GM18526 (cell line): ENCODE data around the gene EDN1.

Experiments used
- POLR2A ChIP-seq: IDR thresholded peaks from 3 replicates; pipeline ENCODE4 v1.6.1; 2011; ENCODE audit not compliant: insufficient read length; ENCODE audit errors: extremely low read depth

EDN1 gene

GRCh38 chr6:12263403-12263802, 26.8 kb upstream of the EDN1 start:
- no peak for TF ChIP-seq POLR2A

- TF ChIP-seq POLR2A, result no peak
These were observed 25.5 kb upstream of the EDN1 start for GRCh38 chr6:12264671-12265070.

GRCh38 chr6:12265296-12265695, 24.9 kb upstream of the EDN1 start:
- no peak for TF ChIP-seq POLR2A

GRCh38 chr6:12265791-12266190, 24.4 kb upstream of the EDN1 start:
- TF ChIP-seq POLR2A, result no peak

GRCh38 chr6:12266571-12266970, 23.6 kb upstream of the EDN1 start:
- no peak for TF ChIP-seq POLR2A

GRCh38 chr6:12269110-12269509, 21.1 kb upstream of the EDN1 start:
- TF ChIP-seq POLR2A, result no peak

- TF ChIP-seq POLR2A, result no peak
These were observed 19.5 kb upstream of the EDN1 start for GRCh38 chr6:12270551-12271230.

GRCh38 chr6:12271594-12271993, 18.6 kb upstream of the EDN1 start:
- TF ChIP-seq POLR2A, result no peak

- TF ChIP-seq POLR2A, result no peak
These were observed 18.2 kb upstream of the EDN1 start for GRCh38 chr6:12271997-12272396.

GRCh38 chr6:12275107-12275506, 15.1 kb upstream of the EDN1 start:
- TF ChIP-seq POLR2A, result no peak

GRCh38 chr6:12276930-12277315, 13.2 kb upstream of the EDN1 start:
- TF ChIP-seq POLR2A, result no peak

GRCh38 chr6:12277386-12277785, 12.8 kb upstream of the EDN1 start:
- TF ChIP-seq POLR2A, result no peak

GRCh38 chr6:12278915-12279314, 11.2 kb upstream of the EDN1 start:
- TF ChIP-seq POLR2A, result no peak

GRCh38 chr6:12279322-12280091, 10.7 kb upstream of the EDN1 start:
- TF ChIP-seq POLR2A, result no peak

GRCh38 chr6:12280458-12280857, 9.7 kb upstream of the EDN1 start:
- TF ChIP-seq POLR2A, result no peak

GRCh38 chr6:12280902-12281301, 9.3 kb upstream of the EDN1 start:
- TF ChIP-seq POLR2A, result no peak

- no peak for TF ChIP-seq POLR2A
These were observed 6.3 kb upstream of the EDN1 start for GRCh38 chr6:12283904-12284303.

- no peak for TF ChIP-seq POLR2A
These were observed 3.6 kb upstream of the EDN1 start for GRCh38 chr6:12286373-12287110.
